Stimulated activated naive B cell treated with anti-CD40 and anti-IgM and Interleukin-4, amounts not matched to agents 10 μg/mL and 1 μg/mL and 100 μg/mL, for 72 hours (primary cell): Measurements from ENCODE around the gene FAM120B.
"Not testable (repeated sequence)": the region's sequence is repeated elsewhere in the genome, so short reads cannot be mapped to it uniquely, and the experiment has no call there.

ENCODE experiments used
- ATAC-seq, 2 donors: fragments of 150-1000 bp; cut with Tn5 transposase; replicated peaks; 2 replicates each; pipeline ENCODE4 v1.10.0; 2021; ENCODE audit warnings: moderate library complexity in 1 of 2
- DNase-seq: peaks from one replicate; pipeline ENCODE4 v3.0.0; 2021
- H3K27ac Mint-ChIP-seq: one replicate; pipeline ENCODE4 v1.8.0; 2022; ENCODE audit warnings: mild to moderate bottlenecking, mixed read lengths
- H3K27me3 Mint-ChIP-seq, 2 donors: one replicate each; pipeline ENCODE4 v1.8.0; 2022; ENCODE audit warnings: mixed read lengths in 2 of 2
- H3K36me3 Mint-ChIP-seq, 2 donors: one replicate each; pipeline ENCODE4 v1.8.0; 2022; ENCODE audit warnings: mixed read lengths in 2 of 2, mild to moderate bottlenecking in 1 of 2
- H3K4me1 Mint-ChIP-seq, 2 donors: one replicate each; pipeline ENCODE4 v1.8.0; 2022; ENCODE audit warnings: mixed read lengths in 2 of 2, mild to moderate bottlenecking in 1 of 2
- H3K4me3 Mint-ChIP-seq, 2 donors: one replicate each; pipeline ENCODE4 v1.8.0; 2022; ENCODE audit warnings: mild to moderate bottlenecking in 2 of 2, mixed read lengths in 2 of 2, moderate library complexity in 1 of 2
- H3K9me3 Mint-ChIP-seq, 2 donors: one replicate each; pipeline ENCODE4 v1.8.0; 2022; ENCODE audit warnings: mixed read lengths in 2 of 2, mild to moderate bottlenecking in 1 of 2

The FAM120B gene

DNA sequence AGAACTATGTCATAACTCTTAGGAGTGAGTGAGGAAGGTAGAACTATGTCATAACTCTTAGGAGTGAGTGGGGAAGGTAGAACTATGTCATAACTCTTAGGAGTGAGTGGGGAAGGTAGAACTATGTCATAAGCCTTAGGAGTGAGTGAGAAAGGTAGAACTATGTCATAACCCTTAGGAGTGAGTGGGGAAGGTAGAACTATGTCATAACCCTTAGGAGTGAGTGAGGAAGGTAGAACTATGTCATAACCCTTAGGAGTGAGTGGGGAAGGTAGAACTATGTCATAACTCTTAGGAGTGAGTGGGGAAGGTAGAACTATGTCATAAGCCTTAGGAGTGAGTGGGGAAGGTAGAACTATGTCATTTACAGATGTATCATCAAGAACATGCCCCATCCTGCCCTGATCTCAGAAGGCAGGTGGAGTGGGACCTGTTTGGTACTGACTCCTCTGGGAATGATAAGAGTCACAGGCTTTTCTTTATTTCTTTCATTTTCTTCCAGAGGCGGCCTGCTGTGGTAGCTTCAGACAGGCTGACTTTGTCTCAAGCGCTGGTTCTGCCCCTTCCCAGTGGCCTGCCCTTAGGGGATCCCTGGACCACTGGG lies 93.5 kb downstream of the FAM120B start:
- H3K4me3 Mint-ChIP-seq, ATAC-seq, DNase-seq, H3K9me3 Mint-ChIP-seq, H3K27me3 Mint-ChIP-seq, H3K27ac Mint-ChIP-seq, H3K4me1 Mint-ChIP-seq: not testable (repeated sequence)
- peaks cover 30 to 63% of the 10 kb centered on the region in 2 donors for H3K36me3 Mint-ChIP-seq

DNA sequence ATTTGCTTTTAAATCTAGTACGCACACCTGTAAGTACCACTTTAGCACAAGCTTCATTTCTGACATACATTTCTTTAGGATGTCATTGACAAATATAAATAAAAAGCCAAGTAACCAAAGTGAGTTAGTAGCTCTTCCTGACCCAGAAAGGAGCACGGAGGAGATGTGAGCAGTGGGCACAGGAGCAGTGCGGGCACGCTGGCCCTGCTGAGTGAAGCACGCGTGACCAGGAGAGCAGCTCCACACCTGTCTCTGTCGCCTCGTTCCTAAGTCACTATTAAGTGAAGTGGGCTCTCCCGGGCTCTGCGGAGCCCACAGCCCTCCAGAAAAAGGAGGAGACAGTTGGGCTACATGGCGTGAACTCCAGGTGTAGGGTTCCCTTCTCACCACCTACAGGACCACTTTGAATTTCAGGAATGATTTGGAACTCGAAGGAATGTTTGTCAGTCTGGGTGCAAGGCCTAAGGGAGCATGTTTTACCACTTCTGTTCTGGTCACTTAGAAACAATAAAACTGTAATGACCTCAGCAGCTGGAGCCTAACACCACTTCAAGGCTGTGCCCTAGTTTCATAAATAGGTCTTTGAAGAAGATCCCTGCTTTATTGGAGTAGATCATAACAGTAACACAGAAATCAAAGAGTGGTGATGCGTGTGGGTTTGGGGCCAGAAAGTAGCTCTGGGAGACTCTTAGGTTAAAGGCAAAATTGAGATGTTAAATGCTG lies 95.9 kb downstream of the FAM120B start:
- Mint-ChIP-seq H3K4me3 (no peak overlapping the region), H3K4me1 (no peaks in the 10 kb centered on the region), H3K27ac (no peak overlapping the region), H3K9me3 (no peaks in the 10 kb centered on the region), H3K36me3 (peaks cover 35 to 66% of the 10 kb centered on the region in 2 donors), H3K27me3 (no peaks in the 10 kb centered on the region)
- ATAC-seq (no peak), DNase-seq (no peak)

DNA sequence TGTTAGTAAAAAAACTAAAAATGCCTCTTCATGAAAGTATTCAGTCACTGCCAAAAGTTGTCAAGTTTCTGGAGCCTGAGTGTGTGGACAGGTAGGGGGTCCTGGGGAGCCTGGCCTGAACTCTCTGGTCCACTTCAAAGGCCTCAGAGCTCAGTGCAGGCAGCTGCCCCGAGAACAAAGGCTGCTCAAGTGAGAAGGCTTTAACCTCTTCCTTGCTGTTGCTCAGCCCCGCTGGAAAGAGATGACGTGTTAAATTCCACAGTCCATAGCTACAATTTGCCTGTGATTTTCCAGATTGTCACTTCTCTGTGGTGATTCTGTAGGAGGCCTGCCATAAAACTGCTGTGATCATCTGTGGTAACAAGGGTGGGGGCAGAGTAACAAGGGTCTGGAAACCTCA lies 96.9 kb downstream of the FAM120B start:
- Mint-ChIP-seq H3K27me3 (no peaks in the 10 kb centered on the region), H3K4me1 (no peaks in the 10 kb centered on the region), H3K4me3 (no peak overlapping the region), H3K27ac (no peak overlapping the region), H3K36me3 (peaks cover 42 to 71% of the 10 kb centered on the region in 2 donors), H3K9me3 (peaks cover 2 to 7% of the 10 kb centered on the region in 2 donors)
- no peak for DNase-seq
- no peak for ATAC-seq

DNA sequence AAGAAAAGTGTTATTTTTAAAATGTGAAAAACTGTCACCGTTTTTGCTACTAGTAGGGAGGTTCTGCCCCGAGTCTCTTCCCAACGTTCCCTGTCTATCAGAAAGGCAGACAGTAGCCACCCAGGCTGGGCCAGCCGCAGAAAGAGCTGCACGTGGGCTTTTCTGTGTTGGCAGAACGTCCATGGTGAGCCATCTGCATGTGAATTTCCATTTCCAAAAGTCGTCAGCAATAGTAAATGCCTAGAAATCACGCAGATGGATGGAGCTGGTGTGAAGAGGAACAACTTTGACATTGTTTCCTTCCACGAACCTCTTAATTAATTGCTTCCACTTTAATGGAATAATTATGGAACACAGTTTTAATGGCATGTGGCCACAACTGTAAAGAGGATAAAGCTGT lies 97.5 kb downstream of the FAM120B start:
- Mint-ChIP-seq H3K4me1 (no peaks in the 10 kb centered on the region), H3K27me3 (no peaks in the 10 kb centered on the region)
- no peak for DNase-seq

DNA sequence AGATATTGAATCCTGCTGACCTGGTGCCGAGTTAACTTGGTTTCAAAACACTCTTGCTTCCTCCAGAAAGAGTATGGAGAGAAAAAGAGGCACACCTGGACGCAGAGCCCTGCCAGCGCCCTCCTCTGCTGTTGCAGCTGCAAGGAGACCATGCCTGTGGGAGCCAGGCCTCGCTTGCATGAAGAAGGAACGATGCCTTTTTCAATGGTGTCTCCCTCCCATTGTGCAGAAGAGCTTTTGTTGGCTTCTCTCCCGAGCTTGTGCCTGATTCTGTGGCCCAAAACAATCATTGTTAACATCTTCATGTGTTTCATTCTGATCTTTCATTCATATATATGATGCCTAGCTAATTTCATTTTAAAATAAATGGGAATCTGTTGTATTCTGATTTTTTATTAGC lies 98.1 kb downstream of the FAM120B start:
- H3K27ac Mint-ChIP-seq: no peak overlapping the region
- ATAC-seq (no peak), DNase-seq (no peak)
- H3K9me3 Mint-ChIP-seq: peaks cover 2 to 8% of the 10 kb centered on the region in 2 donors
- no peak overlapping the region for H3K4me3 Mint-ChIP-seq
- H3K27me3 Mint-ChIP-seq: no peaks in the 10 kb centered on the region
- no peaks in the 10 kb centered on the region for H3K4me1 Mint-ChIP-seq
- H3K36me3 Mint-ChIP-seq: peaks cover 40 to 68% of the 10 kb centered on the region in 2 donors

More for the DNA sequence above, 97.5 kb downstream of the FAM120B start:
- ATAC-seq: no peak
- Mint-ChIP-seq H3K36me3 (peaks cover 40 to 69% of the 10 kb centered on the region in 2 donors), H3K9me3 (peaks cover 2 to 8% of the 10 kb centered on the region in 2 donors), H3K4me3 (no peak overlapping the region), H3K27ac (no peak overlapping the region)

DNA sequence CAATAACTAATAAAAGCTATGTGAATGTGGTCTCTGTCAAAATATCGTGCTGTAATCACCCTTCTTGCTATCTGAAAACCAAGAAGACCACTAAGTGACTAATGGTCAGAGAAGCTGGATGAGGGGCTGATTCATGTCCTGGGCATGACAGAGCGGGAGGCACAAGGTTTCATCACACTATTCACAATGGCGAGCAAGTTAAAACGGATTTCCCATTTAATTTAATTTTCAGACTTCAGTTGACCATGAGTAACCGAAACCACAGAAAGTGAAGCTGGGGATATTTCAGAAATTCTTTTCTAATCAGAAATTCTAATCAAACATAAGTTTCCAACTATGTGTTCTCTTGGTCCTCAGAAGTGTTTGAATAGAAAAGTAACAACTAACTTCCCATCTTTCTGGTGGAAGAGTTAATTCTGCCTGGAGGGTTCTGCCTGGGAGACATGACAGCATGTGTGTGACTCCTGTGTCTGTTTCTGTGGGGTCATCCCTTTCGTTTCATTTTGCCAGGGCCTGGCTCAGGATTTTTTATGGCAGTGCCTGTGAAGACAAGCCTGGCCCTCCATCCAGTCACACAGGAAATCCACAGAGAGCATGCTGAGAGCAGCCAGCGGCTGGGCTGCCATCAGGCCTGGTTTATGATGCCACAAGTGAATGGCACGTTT lies 98.9 kb downstream of the FAM120B start:
- no peak for ATAC-seq
- Mint-ChIP-seq H3K36me3 (peaks cover 42 to 65% of the 10 kb centered on the region in 2 donors), H3K27me3 (no peaks in the 10 kb centered on the region), H3K4me1 (no peaks in the 10 kb centered on the region), H3K4me3 (no peak overlapping the region), H3K9me3 (peaks cover 5 to 15% of the 10 kb centered on the region in 2 donors), H3K27ac (no peak overlapping the region)
- no peak for DNase-seq

DNA sequence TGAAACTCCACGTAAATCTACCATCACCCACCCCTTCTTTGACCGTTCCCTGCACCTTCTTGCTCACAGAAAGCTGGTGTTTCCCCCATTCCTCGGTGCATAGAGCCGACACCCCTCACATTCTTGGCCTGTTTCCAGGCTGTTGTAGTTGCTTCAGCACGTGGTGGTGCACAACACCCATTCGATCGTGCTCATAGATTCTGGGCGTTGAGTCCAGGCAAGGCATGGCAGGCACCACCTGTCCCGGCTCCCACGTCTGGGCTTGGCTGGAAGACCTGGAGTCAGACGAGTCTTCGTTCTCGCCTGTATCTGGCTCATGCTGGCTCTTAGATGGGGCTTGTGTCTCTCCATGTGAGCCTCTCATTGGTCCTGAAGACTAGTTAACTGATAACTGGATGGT lies 100.6 kb downstream of the FAM120B start:
- Mint-ChIP-seq H3K27ac (no peak overlapping the region), H3K4me1 (no peaks in the 10 kb centered on the region), H3K27me3 (no peaks in the 10 kb centered on the region), H3K4me3 (no peak overlapping the region), H3K36me3 (peaks cover 39 to 56% of the 10 kb centered on the region in 2 donors), H3K9me3 (peaks cover 10 to 26% of the 10 kb centered on the region in 2 donors)
- DNase-seq (no peak), ATAC-seq (no peak)

DNA sequence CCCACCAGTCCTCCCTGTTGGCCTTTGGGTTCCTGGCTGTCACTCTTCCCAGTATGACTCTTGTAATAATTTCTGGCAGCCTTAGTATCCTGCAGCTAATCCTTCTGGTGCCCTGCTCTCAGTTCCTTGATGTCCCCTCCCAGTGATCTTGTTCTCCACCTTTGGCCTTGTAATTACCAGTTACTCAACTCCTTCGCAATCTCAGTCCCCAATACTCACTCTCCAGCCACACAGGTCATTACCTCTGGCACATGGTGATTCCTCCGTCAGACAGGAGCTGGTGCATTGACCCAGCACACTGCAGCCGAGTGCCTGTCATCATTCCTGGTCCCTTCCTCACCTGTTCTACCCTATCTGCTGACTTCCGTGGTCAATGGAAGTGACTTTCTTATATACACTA lies 101.4 kb downstream of the FAM120B start:
- Mint-ChIP-seq H3K27ac (no peak overlapping the region), H3K27me3 (no peaks in the 10 kb centered on the region), H3K36me3 (peaks cover 39 to 49% of the 10 kb centered on the region in 2 donors), H3K4me3 (no peak overlapping the region), H3K4me1 (no peaks in the 10 kb centered on the region), H3K9me3 (peaks cover 12 to 26% of the 10 kb centered on the region in 2 donors)
- ATAC-seq (no peak), DNase-seq (no peak)

DNA sequence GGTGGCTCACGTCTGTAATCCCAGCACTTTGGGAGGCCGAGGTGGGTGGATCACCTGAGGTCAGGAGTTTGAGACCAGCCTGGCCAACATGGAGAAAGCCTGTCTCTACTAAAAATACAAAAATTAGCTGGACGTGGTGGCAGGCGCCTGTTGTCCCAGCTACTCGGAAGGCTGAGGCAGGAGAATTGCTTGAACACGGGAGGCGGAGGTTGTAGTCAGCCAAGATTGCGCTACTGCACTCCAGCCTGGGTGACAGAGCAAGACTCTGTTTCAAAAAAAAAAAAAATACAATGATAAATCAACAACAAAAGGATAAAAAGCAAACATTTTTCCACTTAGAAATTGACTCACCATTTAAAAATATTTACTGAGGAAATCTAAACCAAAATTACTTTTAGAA lies 103.2 kb downstream of the FAM120B start:
- H3K27me3 Mint-ChIP-seq, DNase-seq, H3K4me3 Mint-ChIP-seq, H3K4me1 Mint-ChIP-seq, ATAC-seq, H3K27ac Mint-ChIP-seq: not testable (repeated sequence)
- H3K9me3 Mint-ChIP-seq: peaks cover 20 to 30% of the 10 kb centered on the region in 2 donors
- peaks cover 30 to 37% of the 10 kb centered on the region in 2 donors for H3K36me3 Mint-ChIP-seq

DNA sequence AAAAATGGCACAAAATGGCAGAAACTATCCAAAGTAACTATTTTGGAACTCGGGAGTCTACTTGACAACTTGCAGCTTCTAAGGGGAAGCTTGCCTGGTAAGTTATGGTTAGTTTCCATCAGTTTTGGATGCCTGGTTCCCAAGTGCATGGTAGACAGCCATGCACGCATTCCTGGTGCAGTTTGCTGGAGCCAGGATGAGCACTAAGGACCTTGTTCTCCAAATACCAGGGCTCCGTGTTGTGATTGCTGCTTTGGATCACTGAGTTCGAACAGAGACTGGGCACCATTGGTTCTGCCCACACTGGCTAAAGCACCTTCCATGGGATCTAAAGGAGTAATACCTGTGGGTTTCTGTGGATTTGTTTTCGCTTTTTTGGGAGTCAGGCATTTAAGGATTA lies 103.7 kb downstream of the FAM120B start:
- H3K4me3 Mint-ChIP-seq: no peak overlapping the region

DNA sequence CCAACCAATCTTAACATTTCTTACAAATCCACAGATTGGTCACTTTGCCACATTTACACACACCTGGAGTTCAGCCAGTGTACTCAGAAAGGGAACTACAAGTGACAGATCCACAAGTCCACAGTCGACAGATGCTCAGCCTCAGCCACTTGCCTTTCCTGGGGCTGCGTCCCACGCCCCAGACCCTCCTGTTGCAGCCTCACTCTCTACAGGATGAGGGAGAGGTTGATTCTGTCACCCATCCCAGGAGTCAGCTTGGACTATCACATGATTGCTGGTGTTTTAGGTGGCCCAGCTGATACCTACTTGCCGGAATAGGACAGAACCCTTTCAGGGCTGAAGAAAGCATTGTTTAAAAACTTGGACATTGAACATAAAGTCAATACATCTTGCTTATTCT lies 108.8 kb downstream of the FAM120B start:
- Mint-ChIP-seq H3K36me3 (no peaks in the 10 kb centered on the region), H3K9me3 (peaks cover 16 to 17% of the 10 kb centered on the region in 2 donors), H3K27ac (no peak overlapping the region), H3K27me3 (peaks cover 14 to 18% of the 10 kb centered on the region in 2 donors), H3K4me3 (no peak overlapping the region), H3K4me1 (no peaks in the 10 kb centered on the region)
- ATAC-seq: no peak
- DNase-seq: no peak

More for the DNA sequence above, 103.7 kb downstream of the FAM120B start:
- H3K27me3 Mint-ChIP-seq: peaks cover 0 to 6% of the 10 kb centered on the region in 2 donors
- no peak overlapping the region for H3K27ac Mint-ChIP-seq
- peaks cover 20 to 30% of the 10 kb centered on the region in 2 donors for H3K9me3 Mint-ChIP-seq
- peaks cover 26 to 32% of the 10 kb centered on the region in 2 donors for H3K36me3 Mint-ChIP-seq
- no peaks in the 10 kb centered on the region for H3K4me1 Mint-ChIP-seq
- no peak for DNase-seq
- no peak for ATAC-seq

DNA sequence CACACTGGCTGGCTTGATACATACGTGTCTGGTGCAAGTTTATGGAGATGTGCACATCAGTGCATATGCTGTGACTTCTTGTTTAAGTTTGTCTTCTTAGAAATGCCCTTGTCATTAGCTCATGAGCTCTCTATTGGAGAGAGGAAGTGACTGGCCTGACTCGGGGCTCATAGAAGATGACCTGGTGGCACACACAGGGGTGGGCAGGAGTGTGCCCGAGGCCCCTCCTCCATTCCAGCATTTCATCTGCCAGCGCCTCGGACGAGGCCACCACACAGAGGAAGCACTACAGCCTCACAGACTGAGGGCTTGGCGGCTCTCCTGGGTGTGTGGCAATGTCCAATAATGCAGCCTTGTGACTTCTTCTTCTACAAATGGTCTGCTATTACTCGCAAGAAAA lies 109.7 kb downstream of the FAM120B start:
- Mint-ChIP-seq H3K27me3 (peaks cover 14 to 23% of the 10 kb centered on the region in 2 donors), H3K4me3 (no peak overlapping the region), H3K36me3 (no peaks in the 10 kb centered on the region), H3K9me3 (peaks cover 7 to 10% of the 10 kb centered on the region in 2 donors), H3K4me1 (no peaks in the 10 kb centered on the region), H3K27ac (no peak overlapping the region)
- DNase-seq (no peak), ATAC-seq (no peak)

DNA sequence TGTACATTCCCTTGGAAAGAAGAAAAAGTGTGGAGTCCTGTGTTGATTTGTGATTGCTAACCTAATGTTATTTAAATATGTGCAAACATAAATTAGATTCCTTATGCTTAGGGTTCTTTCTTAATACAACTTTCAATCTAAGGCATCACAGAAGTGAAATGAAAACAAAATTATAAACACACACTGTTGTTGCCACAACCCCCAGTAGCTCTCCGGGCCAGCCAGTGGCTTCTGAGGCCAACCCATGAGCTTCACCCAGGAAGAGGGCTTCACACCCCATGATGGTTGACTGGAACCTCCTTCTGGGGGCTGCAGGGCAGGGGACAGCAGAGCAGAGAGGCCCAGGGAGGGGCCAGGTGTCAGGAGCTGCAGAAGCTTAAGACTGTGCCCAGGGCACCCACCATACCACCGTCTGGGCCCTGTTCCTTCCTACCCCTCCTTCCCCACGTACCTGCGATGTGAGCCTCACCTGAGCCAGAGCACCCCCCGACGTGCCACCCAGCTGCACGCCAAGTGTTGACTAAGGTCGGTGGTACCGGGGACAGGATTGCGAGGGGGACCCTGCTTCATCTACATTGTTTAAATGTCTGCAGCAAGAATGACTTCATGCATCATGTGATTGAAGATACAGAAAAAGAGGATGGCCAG lies 110.5 kb downstream of the FAM120B start:
- no peaks in the 10 kb centered on the region for H3K4me1 Mint-ChIP-seq
- DNase-seq (no peak), ATAC-seq (no peak)
- H3K27me3 Mint-ChIP-seq: peaks cover 14 to 24% of the 10 kb centered on the region in 2 donors
- H3K4me3 Mint-ChIP-seq: no peak overlapping the region
- H3K36me3 Mint-ChIP-seq: no peaks in the 10 kb centered on the region
- H3K9me3 Mint-ChIP-seq: peaks cover 5 to 10% of the 10 kb centered on the region in 2 donors
- no peak overlapping the region for H3K27ac Mint-ChIP-seq

DNA sequence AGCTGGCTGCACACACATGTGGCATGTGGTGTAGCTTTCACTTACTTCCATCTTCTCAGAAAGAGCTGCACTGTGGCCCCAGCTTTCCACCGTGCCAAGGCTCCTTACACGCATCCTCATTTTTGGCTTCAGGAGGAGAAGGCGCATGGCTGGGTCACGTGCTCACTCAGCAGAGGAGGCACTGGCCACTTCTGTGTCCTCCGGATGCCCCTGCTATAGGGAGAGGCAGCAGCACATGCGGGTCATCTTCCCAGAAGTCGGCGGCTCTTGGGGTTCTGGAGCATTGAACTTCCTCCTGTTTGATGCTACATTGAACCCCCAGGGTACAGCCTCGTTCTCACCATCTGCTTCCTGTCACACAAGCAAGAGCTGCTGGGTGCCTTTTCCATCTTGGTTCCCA lies 111.3 kb downstream of the FAM120B start:
- H3K27me3 Mint-ChIP-seq: peaks cover 14 to 26% of the 10 kb centered on the region in 2 donors
- H3K27ac Mint-ChIP-seq: no peak overlapping the region
- peaks cover 5 to 9% of the 10 kb centered on the region in 2 donors for H3K9me3 Mint-ChIP-seq
- ATAC-seq (no peak), DNase-seq (no peak)
- no peak overlapping the region for H3K4me3 Mint-ChIP-seq
- no peaks in the 10 kb centered on the region for H3K36me3 Mint-ChIP-seq
- no peaks in the 10 kb centered on the region for H3K4me1 Mint-ChIP-seq
